ENCODE results near the gene SLC4A8.

Gene SLC4A8

DNA sequence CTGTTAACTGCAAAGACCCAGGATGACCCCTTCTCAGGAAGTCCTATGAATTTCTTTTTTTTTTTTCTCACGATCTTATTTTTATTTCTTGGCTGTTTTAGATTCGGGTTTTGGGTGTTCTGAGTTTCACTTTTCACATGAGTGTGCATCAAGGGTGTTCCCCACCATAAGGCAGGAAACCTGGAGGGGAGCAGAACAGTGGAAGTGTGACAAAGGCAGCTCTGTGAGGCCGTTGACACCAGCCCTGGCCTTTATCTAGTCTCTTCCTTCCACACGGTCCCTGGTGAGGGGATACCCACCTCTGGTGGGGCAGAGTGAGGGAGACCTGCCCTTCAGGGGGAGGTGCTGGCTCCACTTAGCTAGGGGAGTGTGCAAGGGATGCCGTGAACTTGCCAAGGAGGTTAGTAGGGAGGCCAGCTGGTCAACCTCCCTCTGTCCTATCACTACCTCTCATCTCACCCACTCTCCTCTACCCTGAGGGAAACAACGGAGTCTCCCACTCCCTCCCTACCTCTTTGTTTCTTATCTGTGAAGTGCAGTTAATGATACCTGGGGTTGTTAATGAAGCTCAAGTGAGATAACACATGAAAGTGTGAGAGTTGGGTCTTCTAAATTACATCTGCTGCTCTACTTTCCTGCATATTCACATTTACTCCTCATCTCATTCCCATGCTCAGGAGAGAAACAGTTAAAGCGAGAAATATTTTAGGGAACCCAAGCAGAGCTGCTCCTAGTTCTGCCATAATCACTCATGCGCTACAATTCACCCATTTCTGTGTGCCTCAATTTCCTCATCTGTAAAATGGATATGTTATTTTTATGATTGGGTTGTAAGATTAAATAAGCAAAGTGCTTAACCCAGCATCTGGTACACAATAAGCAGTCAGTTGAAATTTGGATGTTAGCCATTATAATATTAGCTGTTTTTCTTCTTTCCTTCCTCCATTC is 29.1 kb upstream of the SLC4A8 start:
- DNase-seq, result no peak

DNA sequence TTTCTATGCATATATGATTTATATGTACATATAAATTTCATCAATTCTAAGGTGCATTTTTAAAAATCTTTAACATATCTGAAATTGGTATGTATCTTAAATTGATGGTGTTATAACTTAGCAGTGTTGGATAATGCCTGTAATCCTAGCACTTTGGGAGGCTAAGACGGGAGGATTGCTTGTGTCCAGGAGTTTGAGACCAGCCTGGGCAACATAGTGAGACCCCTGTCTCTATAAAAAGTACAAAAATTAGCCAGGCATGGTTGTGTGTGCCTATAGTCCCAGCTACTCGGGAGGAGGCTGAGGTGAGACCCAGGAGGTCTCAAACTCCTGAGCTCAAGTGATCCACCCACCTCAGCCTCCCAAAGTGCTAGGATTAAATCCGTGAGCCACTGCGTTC is 27.0 kb upstream of the SLC4A8 start:
- DNase-seq, result no peak

DNA sequence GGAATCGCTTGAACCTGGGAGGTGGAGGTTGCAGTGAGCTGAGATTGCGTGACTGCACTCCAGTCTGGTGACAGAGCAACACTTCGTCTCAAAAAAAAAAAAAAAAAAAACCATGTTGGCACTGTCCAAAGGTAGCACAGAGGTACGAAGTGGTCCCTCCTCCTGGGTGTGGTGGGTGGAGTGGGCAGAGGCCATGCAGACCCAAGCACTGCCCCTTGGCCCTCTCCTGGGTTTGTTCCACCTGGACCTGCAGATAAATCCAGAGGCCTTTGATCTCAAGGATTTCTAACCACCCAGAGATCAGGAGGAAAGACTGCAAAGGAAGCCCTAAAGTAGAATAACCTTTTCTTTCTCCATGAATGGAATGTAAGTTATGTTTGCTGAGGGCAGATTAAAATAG is 24.7 kb upstream of the SLC4A8 start:
- no peak for DNase-seq

DNA sequence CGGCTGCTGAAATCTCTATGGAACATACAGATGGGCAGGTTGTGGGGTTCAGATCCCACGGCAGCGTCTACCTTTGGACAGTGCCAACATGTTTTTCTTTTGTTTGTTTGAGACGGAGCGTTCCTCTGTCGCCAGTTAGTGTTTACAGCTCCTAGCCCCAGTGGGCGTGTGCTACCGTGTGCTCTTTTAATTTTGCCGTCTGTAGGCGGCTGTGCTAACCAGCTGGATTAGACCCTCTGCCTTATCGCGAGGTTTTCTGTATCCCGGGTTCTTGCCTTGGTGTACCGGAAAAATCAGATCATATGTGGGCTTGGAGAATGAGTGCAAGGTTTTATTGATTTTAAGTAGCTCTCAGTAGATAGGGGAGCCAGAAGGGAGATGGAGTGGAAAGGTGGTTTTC is 23.6 kb upstream of the SLC4A8 start:
- no peak for DNase-seq

DNA sequence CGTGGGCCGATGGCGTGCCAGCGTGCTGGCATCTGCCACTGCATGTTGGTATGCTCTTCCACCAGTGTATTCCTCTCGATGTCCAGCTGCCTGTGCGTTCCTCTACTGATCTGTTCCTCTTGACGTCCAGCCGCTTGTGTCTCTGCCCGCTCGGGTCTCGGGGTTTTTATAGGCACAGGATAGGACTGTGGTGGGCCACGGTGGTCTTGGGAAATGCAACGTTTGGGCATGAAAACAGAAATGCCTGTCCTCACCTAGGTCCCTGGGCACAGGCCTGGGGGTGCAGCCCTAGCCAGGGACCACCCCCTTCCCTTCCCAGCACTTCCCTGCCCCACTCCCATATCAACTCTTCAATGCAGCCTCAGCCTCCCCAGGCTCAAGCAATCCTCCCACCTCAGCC is 23.1 kb upstream of the SLC4A8 start:
- no peak for DNase-seq

DNA sequence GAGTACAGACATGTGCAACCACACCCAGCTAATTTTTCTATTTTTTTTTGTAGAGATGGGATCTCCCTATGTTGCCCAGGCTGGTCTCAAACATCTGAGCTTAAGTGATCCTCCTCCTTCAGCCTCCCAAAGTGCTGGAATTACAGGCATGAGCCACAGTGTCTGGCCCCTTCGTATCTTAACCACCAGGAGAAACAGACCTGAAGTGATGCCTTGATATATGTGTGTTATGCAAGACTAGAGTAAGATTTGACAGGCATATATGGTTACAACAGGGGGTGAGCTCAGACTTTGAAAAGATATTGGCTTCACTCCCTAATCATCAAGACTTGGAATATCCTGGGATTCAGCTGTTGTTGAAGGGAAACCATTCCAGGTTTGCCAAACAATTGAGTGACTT is 22.7 kb upstream of the SLC4A8 start:
- DNase-seq, result no peak

DNA sequence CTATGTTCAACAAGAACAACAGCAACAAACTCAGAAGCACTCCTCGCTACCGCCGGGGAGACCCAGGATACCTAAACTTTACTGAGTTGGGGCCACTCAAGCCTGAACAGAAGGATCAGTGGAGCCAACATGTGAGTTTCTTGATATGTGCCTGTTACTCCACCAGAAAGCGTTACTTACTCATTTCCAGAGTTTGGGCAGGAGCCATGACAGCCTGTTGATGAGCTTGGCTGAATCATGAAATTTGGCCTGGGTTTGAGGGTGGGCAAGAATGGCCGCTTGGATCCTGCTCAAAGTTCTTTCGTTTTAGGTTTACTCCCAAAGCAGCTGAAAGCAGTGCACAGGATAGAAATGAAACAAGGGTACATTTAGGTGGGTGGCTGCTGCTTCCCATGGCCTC is 21.5 kb upstream of the SLC4A8 start:
- DNase-seq, result no peak

DNA sequence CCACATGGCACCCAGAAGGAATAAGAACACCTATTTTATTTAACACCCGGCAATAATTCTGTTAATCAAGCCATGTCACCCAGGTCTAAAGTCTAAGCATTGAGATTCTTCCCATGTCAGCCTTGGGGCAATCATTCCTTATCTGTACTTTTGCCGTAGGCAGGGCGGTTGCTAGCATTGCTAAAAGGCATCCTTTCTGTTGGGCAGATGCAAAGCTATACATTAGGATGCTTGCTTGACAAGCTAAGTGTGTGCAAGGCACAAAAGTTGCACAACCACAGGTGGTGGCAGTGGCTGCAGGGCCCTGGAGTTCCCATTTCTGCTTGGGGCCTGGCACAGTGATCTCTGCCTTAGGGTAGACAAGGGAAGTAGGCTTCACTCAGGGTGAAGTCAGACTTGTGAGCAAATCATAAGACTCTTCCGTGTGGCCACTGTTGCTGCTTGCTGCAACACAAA is 20.9 kb upstream of the SLC4A8 start:
- no peak for DNase-seq

DNA sequence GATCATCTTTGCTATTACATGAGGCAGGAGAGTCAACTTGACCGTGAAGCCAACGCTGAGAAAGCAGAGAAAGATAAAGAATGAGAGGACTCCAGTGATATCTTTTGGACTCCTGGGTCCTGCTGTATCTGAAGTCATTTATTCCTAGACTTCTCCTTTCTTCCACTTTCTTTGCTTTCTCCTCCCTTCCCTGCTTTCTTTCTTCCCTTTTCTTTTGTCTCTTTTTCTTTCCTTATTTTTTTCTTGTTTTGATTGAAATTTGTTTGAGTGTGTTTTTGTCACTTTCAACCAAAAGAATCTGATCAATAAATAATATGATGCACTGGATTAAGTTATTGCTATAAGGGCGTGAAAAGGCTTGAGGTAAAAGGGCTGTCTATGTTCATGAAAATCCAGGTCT is 20.0 kb upstream of the SLC4A8 start:
- DNase-seq, result no peak

DNA sequence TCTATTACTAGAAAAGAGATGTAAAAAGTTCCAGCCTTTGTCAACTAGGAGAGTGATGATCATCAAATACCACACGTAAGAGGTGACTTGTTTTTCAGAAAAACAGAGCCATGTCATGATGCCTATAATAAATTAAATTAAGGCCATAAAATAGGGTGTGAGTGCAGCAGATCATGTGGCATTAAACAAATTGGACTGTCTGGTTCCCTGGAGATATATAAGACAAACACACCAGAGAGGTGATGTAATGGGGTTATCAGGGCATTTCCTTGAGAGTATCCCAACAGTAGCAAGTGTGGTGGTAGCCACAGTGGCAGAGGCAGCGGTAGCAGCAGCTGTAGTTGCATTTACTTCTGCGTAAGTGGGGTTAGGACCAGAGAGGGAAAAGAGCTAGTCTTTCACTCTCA is 18.8 kb upstream of the SLC4A8 start:
- DNase-seq, result no peak

DNA sequence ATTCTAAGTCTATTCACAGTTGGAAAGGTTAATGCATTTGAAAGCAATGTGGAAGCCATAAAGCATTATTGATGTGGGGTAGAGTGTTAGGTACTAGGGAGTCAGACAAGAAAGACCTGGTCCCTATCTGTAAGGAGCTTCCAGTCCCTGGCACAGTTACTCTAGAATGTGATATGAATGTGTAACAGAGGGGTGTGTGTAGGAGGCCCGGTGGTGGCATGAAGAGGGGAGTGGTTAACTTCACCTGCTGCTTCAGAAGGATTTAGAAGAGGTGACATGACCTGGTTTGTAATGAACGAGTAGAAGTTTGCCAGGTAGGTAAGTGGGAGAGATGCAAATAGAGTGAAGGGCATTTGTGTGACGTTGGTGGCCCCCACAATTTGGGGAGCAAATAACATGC is 18.3 kb upstream of the SLC4A8 start:
- DNase-seq, result no peak

DNA sequence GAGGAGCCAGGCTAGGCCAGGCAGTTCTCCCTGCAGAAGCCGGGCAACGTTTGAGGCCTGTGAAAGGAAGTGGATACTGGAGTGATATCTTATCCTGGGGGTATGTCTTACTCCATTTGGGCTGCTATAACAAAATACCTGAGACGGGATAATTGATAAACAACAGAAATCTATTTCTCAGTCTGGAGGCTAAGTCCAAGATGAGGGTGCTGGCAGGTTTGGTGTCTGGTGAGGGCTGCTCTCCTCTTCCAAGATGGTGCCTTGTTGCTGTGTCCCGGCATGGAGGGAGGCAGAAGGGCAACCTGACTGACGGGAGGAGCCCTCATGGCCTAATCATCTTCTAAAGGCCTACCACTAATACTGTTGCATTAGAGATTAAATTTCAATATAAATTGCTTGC is 17.8 kb upstream of the SLC4A8 start:
- DNase-seq, result no peak

DNA sequence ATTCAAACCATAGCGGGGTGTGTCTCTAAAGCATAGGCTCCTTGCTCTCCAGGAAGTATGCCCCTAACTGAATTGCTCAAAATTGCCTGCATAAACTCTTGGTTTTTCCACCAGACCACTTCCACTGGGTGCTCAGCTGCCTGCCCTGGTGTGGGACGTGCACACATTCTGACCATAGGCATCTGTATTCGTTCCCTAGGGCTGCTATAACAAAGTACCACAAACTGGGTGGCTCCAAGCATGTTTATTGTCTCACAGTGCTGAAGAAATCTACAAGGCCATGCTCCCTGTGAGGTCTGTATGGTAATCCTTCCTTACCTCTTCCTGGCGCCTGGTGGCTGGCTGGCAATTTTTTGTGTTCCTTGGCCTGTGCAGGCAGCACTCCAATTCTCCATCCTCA is 17.0 kb upstream of the SLC4A8 start:
- DNase-seq, result no peak

DNA sequence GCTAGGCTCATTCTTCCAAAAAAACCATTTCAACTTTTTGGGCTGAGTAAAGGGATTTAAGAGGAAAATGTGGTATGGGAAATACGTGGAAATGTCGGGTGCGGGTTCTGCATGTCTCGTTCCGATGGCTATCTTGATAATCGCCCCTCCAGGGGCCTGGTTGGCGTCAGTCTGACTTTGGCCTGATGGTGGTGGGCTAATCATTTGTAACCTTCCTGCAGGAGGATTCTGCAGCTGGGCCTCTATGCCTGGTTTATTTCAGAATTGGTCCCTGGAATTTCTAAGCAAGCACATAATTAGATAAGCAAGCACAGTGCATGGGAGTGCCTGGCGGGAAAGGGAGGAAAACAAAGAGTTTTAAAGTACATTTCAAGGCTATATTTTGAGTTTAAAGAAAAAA is 14.8 kb upstream of the SLC4A8 start:
- no peak for DNase-seq

DNA sequence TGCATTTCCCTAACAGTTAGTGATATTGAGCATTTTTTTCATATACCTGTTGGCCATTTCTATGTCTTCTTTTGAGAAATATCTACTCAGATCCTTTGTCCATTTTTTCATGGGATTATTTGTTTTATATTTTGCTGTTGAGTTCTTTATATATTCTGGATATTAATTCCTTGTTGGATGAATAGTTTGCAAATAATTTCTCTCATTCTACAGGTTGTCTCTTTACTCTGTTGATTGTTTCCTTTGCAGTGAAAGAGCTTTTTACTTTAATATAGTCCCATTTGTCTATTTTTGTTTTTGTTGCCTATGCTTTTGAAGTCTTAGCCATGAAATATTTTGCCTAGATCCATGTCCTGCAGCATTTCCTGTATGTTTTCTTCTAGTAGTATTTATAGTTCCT is 11.5 kb upstream of the SLC4A8 start:
- no peak for DNase-seq

DNA sequence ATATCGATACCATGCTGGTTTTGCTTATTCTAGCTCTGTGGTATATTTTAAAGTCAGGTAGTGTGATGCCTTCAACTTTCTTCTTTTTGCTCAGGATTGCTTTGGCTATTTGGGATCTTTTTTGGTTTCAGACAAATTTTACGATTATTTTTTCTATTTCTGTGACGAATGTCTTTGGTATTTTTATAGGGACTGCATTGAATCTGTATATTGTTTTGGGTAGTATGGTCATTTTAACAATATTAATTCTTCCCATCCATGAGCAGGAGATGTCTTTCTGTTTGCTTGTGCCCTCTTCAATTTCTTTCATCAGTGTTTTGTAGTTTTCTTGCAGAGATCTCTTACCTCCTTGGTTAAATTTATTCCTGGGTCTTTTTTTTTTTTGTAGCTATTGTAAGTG is 10.8 kb upstream of the SLC4A8 start:
- DNase-seq, result no peak

DNA sequence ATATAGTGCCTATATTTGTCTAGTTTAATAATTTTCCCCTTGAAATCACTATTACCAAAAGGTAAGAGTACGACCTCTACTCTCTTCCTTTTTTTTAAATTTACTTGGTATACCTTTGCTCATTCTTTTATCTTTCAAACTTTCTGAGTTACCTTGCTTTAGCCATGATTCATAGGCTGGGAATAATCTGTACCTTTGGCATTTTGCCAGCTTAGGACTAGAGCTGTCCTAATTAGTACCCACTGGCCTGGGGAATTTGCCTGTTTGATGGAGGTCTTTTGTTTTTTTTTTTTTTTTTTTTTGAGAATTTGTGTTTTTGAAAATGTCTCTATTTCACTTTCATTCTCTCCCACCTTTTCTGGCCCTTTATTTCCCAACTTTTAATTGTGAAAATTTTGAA is 8.7 kb upstream of the SLC4A8 start:
- no peak for DNase-seq

DNA sequence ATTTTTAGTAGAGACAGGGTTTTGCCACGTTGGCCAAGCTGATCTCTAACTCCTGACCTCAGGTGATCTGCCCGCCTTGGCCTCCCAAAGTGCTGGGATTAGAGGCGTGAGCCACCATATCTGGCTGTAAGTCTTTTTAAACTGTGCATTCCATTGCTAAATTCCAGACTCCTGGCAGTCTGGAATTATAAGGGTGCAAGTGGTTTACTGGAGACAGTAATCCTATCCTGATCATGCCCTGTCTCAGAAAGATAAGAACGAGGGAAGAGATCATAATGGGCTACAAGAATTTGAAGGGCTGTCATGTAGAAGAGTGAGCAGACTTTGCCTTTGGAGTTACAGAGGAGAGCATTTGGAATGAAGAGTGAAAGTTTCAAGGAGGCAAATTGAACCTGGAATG is 6.8 kb upstream of the SLC4A8 start:
- DNase-seq, result no peak

DNA sequence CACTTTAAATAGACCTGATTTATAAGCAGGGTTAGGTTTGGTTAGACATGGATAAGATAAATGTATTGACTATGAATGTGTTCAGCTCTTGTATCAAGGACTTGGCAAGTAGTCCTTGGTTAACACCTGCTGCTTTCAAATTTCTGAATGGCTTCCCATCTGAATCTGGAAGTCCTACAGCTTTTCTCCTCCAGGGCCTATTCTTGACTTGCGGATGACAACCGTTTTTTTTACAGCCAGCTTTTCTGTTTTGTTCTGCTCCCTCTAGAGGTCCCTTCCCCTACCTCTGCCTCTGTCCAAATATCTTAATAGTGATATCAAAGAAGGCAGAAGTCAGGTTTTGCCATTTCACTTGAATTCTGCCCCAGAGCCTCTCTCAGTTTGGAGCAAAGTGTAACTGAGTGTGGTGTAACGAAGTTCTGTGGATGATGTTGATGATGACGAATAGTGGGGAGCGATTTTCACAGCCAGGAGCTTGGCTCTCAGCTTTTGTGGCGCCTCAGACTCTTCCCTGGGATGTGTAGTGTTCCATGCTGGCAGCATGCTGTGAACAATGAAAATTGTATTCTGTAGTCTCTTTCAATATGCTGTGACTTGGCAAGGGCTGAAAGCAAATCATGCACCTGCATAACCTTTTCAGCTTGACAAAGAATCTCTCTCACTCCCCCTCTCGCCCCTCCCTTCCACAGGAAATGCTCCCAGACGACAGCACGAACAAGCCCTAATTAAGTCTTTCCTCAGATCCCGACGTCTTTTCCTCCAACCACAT is 5.0 kb upstream of the SLC4A8 start:
- peak; percentile 81 for DNase-seq

DNA sequence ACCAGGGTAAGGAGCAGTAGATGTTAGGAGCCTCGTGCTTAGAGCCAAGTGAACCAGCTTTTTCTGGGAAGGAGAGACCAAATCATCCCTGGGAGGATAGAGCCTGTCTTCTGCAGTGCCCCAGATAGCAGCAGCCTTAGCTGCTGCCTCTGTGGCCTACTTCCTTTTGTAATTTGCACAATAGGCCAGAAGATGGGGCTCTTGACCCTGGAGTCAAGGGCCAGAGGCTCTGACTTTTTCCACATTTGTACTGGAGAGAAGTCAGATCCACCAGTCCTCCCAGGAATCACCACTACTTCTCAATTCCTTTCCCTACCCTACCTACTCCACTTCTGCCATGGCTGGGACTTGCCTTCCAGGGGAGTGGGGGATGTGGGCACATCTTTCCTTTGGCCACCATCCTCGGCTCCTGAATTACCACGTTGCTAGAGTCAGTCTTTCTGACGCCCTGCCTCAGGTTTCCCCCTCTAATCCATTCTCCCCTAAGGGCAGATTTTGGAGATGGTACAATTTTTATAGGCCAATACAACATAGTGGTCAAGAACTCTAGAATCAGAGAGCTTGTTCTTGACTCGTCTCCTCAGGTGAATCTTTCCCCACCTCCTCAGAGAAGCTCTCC is 3.3 kb upstream of the SLC4A8 start:
- DNase-seq, result peak; percentile 80

DNA sequence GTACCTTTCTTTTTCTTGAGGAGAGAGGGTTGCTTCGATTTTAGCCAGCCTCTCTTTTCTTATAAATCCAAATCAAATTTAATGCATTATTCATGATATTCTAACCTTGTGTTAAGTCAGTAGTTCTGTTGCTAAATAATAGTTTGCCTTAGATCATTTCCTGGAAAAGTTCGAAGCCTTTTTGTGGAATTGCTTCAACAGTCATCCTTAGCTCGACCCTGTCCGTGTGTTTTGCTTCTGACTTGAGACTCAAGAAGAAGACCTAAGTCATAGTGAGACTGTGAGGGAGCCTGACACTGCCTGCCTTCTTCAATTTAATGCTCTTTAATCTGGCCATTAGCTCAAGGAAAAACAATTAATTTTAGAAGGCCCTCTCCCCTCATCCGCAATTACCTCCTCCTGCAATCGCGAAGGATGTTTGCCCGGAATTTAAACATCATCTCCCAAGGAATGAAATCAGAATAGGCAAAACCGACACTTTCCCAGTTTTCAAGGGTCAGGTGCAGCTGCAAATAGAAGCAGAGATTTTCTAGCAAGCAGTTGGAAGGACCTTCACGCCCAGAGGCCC is 453 bp upstream of the SLC4A8 start:
- no peak for DNase-seq

DNA sequence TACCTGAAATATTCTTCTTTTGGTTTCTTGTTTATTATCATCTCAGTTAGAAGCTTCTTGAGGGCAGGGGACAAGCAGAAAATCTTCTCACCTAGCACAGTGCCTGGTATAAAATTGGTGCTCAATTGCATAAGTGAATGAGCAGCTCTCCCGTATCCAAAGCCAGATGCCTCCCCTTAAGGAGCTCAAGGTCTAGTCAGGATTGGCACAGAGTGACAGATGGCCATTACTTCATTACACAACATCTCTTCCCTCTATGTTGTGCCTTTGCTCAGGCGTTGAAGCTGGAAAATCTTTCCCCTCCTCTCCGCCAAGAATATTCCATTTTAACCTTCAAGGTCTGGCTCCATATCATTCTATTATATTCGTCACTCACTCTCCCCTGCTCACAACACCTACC is 3.6 kb downstream of the SLC4A8 start:
- DNase-seq, result no peak

DNA sequence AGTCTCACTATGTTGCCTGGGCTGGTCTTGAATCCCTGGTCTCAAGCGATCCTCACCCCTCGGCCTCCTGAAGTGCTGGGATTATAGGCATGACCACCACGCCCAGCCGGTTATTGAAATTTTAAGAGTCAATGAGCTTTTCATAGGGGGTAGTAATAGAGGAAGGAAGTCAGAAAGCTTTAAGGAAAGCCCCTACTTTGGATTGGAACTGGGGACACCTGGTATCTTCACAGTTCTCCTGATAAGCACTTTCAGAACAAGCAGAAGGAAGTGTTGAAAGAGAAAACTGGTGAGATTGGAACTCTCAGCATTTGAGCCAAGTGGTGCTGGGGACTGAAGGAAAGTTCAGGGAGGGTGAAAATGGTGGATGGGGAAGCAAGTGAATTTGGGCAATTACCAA is 5.1 kb downstream of the SLC4A8 start:
- no peak for DNase-seq

Measured in NCI-H774 (cell line).